H1 (cell line): ENCODE data around the gene ECT2L.

Experiments
- ATF2 ChIP-seq: IDR thresholded peaks from 2 replicates; pipeline ENCODE4 v1.6.1; 2012; ENCODE audit warnings: low read length, inconsistent platforms
- CHD2 ChIP-seq: IDR thresholded peaks from 2 replicates; pipeline ENCODE4 v1.6.1; 2012; ENCODE audit warnings: low read length, improper control_type of control experiment
- CTCF ChIP-seq, 3 experiments: IDR thresholded peaks; 1 replicate in 2 of 3; 2 replicates in 1 of 3; pipeline versions ENCODE4 v1.5.1 to v1.6.1; 2011; ENCODE audit warnings: low read length in 3 of 3, mild to moderate bottlenecking in 3 of 3, inconsistent platforms in 2 of 3, low read depth in 1 of 3, moderate library complexity in 1 of 3; ENCODE audit not compliant: insufficient read depth in 1 of 3; ENCODE audit errors: control extremely low read depth in 1 of 3
- EGR1 ChIP-seq: IDR thresholded peaks from 2 replicates; pipeline ENCODE4 v1.6.1; 2011; ENCODE audit warnings: low read depth, low read length, borderline replicate concordance
- JUND ChIP-seq: IDR thresholded peaks from 2 replicates; pipeline ENCODE4 v1.6.1; 2011; ENCODE audit warnings: mild to moderate bottlenecking, improper control_type of control experiment, low read length
- POLR2A ChIP-seq, 2 experiments: IDR thresholded peaks; 1 replicate in 1 of 2; 2 replicates in 1 of 2; pipeline ENCODE4 v1.6.1; 2011; ENCODE audit warnings: low read depth in 2 of 2, low read length in 2 of 2, mild to moderate bottlenecking in 2 of 2; ENCODE audit errors: control extremely low read depth in 1 of 2
- POLR2AphosphoS5 ChIP-seq: IDR thresholded peaks from 2 replicates; pipeline ENCODE4 v1.6.1; 2011; ENCODE audit warnings: low read depth, low read length

- TF ChIP-seq POLR2AphosphoS5, result no peak
- no peak for TF ChIP-seq JUND
- TF ChIP-seq CTCF (IDR thresholded peaks at IDR 0.05; ENCODE audit: control extremely low read depth in 1 of 3, insufficient read depth in 1 of 3, low read depth in 1 of 3, low read length in 3 of 3), result no peak
- TF ChIP-seq EGR1, result no peak
- TF ChIP-seq ATF2, result no peak
- TF ChIP-seq POLR2A (IDR thresholded peaks at IDR 0.05; ENCODE audit: control extremely low read depth in 1 of 2, low read depth in 2 of 2, low read length in 2 of 2), result no peak
- TF ChIP-seq CHD2, result no peak
Measured at GRCh38 chr6:138805016-138805765, 9.3 kb downstream of the ECT2L start.
